Astrocyte (in vitro differentiated cells and primary cell): Measurements from ENCODE around the gene SERPINA9.

ENCODE experiments used
- EZH2 ChIP-seq: IDR thresholded peaks from 2 replicates; pipeline ENCODE4 v1.6.1; 2012; ENCODE audit warnings: mild to moderate bottlenecking, low read length, inconsistent platforms; ENCODE audit not compliant: insufficient read depth
- TF ChIP-seq, protein P1 (sequence below): IDR thresholded peaks from 2 replicates; pipeline ENCODE4 v1.5.1; 2011; ENCODE audit warnings: low read depth, mild to moderate bottlenecking, inconsistent platforms, low read length, moderate library complexity; ENCODE audit not compliant: insufficient read depth

GRCh38 chr14:94474581-94475031, 1.4 kb downstream of the SERPINA9 start:
- no peak for TF ChIP-seq EZH2
- TF ChIP-seq, protein P1, sequence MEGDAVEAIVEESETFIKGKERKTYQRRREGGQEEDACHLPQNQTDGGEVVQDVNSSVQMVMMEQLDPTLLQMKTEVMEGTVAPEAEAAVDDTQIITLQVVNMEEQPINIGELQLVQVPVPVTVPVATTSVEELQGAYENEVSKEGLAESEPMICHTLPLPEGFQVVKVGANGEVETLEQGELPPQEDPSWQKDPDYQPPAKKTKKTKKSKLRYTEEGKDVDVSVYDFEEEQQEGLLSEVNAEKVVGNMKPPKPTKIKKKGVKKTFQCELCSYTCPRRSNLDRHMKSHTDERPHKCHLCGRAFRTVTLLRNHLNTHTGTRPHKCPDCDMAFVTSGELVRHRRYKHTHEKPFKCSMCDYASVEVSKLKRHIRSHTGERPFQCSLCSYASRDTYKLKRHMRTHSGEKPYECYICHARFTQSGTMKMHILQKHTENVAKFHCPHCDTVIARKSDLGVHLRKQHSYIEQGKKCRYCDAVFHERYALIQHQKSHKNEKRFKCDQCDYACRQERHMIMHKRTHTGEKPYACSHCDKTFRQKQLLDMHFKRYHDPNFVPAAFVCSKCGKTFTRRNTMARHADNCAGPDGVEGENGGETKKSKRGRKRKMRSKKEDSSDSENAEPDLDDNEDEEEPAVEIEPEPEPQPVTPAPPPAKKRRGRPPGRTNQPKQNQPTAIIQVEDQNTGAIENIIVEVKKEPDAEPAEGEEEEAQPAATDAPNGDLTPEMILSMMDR: no peak
